Measurements from ENCODE around the gene TCP11. TPM values are rescaled to one million over a fixed set of nuclear protein-coding genes. Genes with fewer than 3 reads are reported as not detected.

The TCP11 gene
- polyA plus RNA-seq (ENCODE audit: insufficient read length in 12 of 12): under 1 TPM in 10 of 12 donors, not detected in 2; 0.11 to 0.74 (median 0.35) TPM
- long read RNA-seq, donor 1: 0 reads
- long read RNA-seq, donor 2, partial matches to known transcripts: 7,031 of 7,343 reads
- long read RNA-seq, donor 2, other reads (novel, unspliced or antisense): 312 of 7,343 reads
- long read RNA-seq, donor 3: 0 reads
- long read RNA-seq, donor 4: 0 reads
- long read RNA-seq, donor 5: 0 reads
- long read RNA-seq, donor 6: 0 reads
- long read RNA-seq, donor 7: 0 reads
- long read RNA-seq, donor 8: 0 reads
- long read RNA-seq, donor 9: 0 reads
- long read RNA-seq, donor 10: 0 reads
- long read RNA-seq, donor 11: 0 reads

- no peak for DNase-seq
Measured at GRCh38 chr6:35141007-35141655, at the start of gene TCP11. Gene TCP11 (minus strand): TSS chr6:35141339. CDS start chr6:35140870, 469 bp downstream.

- no peak for DNase-seq
Measured at GRCh38 chr6:35190306-35190705, 49.2 kb upstream of the TCP11 start.

- DNase-seq: no peak
Measured at GRCh38 chr6:35188886-35189285, 47.7 kb upstream of the TCP11 start.

- DNase-seq: no peak
Measured at GRCh38 chr6:35186571-35186970, 45.4 kb upstream of the TCP11 start.

GRCh38 chr6:35185971-35186370, 44.8 kb upstream of the TCP11 start:
- DNase-seq: no peak

- no peak for DNase-seq
Measured at GRCh38 chr6:35185302-35185681, 44.2 kb upstream of the TCP11 start.

- no peak for DNase-seq
Measured at GRCh38 chr6:35184580-35185301, 43.6 kb upstream of the TCP11 start.

- no peak for DNase-seq
Measured at GRCh38 chr6:35183935-35184334, 42.8 kb upstream of the TCP11 start.

GRCh38 chr6:35183281-35183680, 42.1 kb upstream of the TCP11 start:
- DNase-seq: no peak

GRCh38 chr6:35181933-35182612, 40.9 kb upstream of the TCP11 start:
- DNase-seq: peak; percentile 35

GRCh38 chr6:35181308-35181932, 40.3 kb upstream of the TCP11 start:
- peak; percentile 45 for DNase-seq

GRCh38 chr6:35179901-35180535, 38.9 kb upstream of the TCP11 start:
- no peak for DNase-seq

- DNase-seq: no peak
Measured at GRCh38 chr6:35178932-35179832, 38.0 kb upstream of the TCP11 start.

GRCh38 chr6:35178012-35178411, 36.9 kb upstream of the TCP11 start:
- no peak for DNase-seq

GRCh38 chr6:35177596-35177995, 36.5 kb upstream of the TCP11 start:
- no peak for DNase-seq

- no peak for DNase-seq
Measured at GRCh38 chr6:35177157-35177556, 36.0 kb upstream of the TCP11 start.

GRCh38 chr6:35176301-35177024, 35.3 kb upstream of the TCP11 start:
- no peak for DNase-seq

- no peak for DNase-seq
Measured at GRCh38 chr6:35174501-35174900, 33.4 kb upstream of the TCP11 start.

GRCh38 chr6:35174088-35174434, 32.9 kb upstream of the TCP11 start:
- no peak for DNase-seq

Data from muscle of arm (tissue), 14 donors.